B cell (primary cell): ENCODE results near the gene FMN1. TPM values are rescaled to one million over a fixed set of nuclear protein-coding genes. Genes with fewer than 3 reads are reported as not detected.

ENCODE experiments used
- ATAC-seq: fragments of 200-7000 bp; cut with Tn5 transposase; one replicate; pipeline ENCODE4 v1.10.0; 2021; ENCODE audit warnings: low read depth, mild to moderate bottlenecking, moderate number of reproducible peaks, moderate library complexity
- CTCF ChIA-PET: fragments of 350-600 bp; sonication (Branson Sonifier 250); formaldehyde crosslinking; loops from one replicate; lab custom pipeline; 2021; ENCODE audit warnings: antibody characterized with exemption, inconsistent platforms; lab: Charles Lee
- POLR2A ChIA-PET: fragments of 350-600 bp; sonication (Branson Sonifier 250); formaldehyde crosslinking; loops from one replicate; lab custom pipeline; 2021; ENCODE audit warnings: antibody characterized with exemption; lab: Charles Lee
- DNase-seq: peaks from one replicate; pipeline ENCODE4 v3.0.0; 2013
- H2AFZ ChIP-seq: 2 replicates; pipeline ENCODE4 v1.6.1; 2012; ENCODE audit warnings: mild to moderate bottlenecking, low read depth, low read length; ENCODE audit not compliant: insufficient read depth, poor library complexity, severe bottlenecking
- H3K27ac ChIP-seq, 2 donors: 1 replicate in 1 of 2; 2 replicates in 1 of 2; pipeline ENCODE4 v1.5.1; 2012 to 2013; ENCODE audit warnings: low read length in 2 of 2, mild to moderate bottlenecking in 2 of 2, moderate library complexity in 1 of 2
- H3K27me3 ChIP-seq, 4 experiments: fragments of 200-600 bp in 1 of 4; sonication (generic) in 1 of 4; replicated peaks in 1 of 4; 1 replicate in 2 of 4; 2 replicates in 2 of 4; pipeline versions ENCODE4 v1.6.1 to v1.7.0; 2013 to 2016; ENCODE audit warnings: low read length in 3 of 4, mild to moderate bottlenecking in 2 of 4, mixed read lengths in 1 of 4, moderate library complexity in 1 of 4; ENCODE audit not compliant: insufficient read depth in 4 of 4, control insufficient read depth in 3 of 4; ENCODE audit errors: control extremely low read depth in 1 of 4
- H3K36me3 ChIP-seq, 2 experiments: replicated peaks in 1 of 2; 1 replicate in 1 of 2; 2 replicates in 1 of 2; pipeline versions ENCODE4 v1.6.1 to v1.7.1; 2013; ENCODE audit warnings: low read length in 1 of 2; ENCODE audit not compliant: insufficient read depth in 2 of 2, control insufficient read depth in 1 of 2; ENCODE audit errors: control extremely low read depth in 1 of 2, extremely low read depth in 1 of 2
- H3K4me1 ChIP-seq, 2 donors: fragments of 200-600 bp in 1 of 2; sonication (generic) in 1 of 2; 1 replicate in 1 of 2; 2 replicates in 1 of 2; pipeline versions ENCODE4 v1.5.1 to v1.6.1; 2013 to 2017; ENCODE audit warnings: low read length in 2 of 2; ENCODE audit not compliant: control insufficient read depth in 2 of 2, insufficient read depth in 2 of 2
- H3K4me2 ChIP-seq: replicated peaks from 2 replicates; pipeline ENCODE3; 2012; ENCODE audit warnings: mild to moderate bottlenecking, low read depth, low read length; ENCODE audit not compliant: poor library complexity, severe bottlenecking
- H3K4me3 ChIP-seq, 5 experiments: fragments of 200-600 bp in 1 of 5; sonication (generic) in 1 of 5; 1 replicate in 3 of 5; 2 replicates in 2 of 5; pipeline versions ENCODE4 v1.5.1 to v1.7.0; 2011 to 2016; ENCODE audit warnings: low read length in 4 of 5, mild to moderate bottlenecking in 4 of 5, low read depth in 2 of 5, control low read depth in 1 of 5, moderate library complexity in 1 of 5; ENCODE audit not compliant: insufficient read depth in 1 of 5; ENCODE audit errors: control extremely low read depth in 1 of 5, extremely low read depth in 1 of 5
- H3K79me2 ChIP-seq: fragments of 200-600 bp; sonication (generic); one replicate; pipeline ENCODE4 v1.6.0; 2016; ENCODE audit warnings: low read length; ENCODE audit not compliant: control insufficient read depth, insufficient read depth
- H3K9ac ChIP-seq: fragments of 200-600 bp; sonication (generic); 2 replicates; pipeline ENCODE4 v1.6.1; 2017; ENCODE audit warnings: mild to moderate bottlenecking, low read length, moderate library complexity
- H3K9me3 ChIP-seq, 3 donors: one replicate each; pipeline versions ENCODE4 v1.6.1 to v1.7.1; 2013; ENCODE audit warnings: low read length in 2 of 3; ENCODE audit not compliant: control insufficient read depth in 2 of 3, insufficient read depth in 1 of 3; ENCODE audit errors: control extremely low read depth in 1 of 3
- H4K20me1 ChIP-seq: 2 replicates; pipeline ENCODE4 v1.6.0; 2012; ENCODE audit warnings: mild to moderate bottlenecking, low read length; ENCODE audit not compliant: insufficient read depth, control insufficient read depth, poor library complexity, severe bottlenecking
- H3K27ac Mint-ChIP-seq: one replicate; pipeline ENCODE4 v1.8.0; 2021; ENCODE audit warnings: mixed read lengths
- H3K27me3 Mint-ChIP-seq: one replicate; pipeline ENCODE4 v1.8.0; 2021; ENCODE audit warnings: mixed read lengths
- H3K4me1 Mint-ChIP-seq: one replicate; pipeline ENCODE4 v1.8.0; 2021; ENCODE audit warnings: mixed read lengths
- H3K4me3 Mint-ChIP-seq: one replicate; pipeline ENCODE4 v1.8.0; 2021; ENCODE audit warnings: mixed read lengths
- H3K9me3 Mint-ChIP-seq: one replicate; pipeline ENCODE4 v1.8.0; 2022; ENCODE audit warnings: mixed read lengths; ENCODE audit not compliant: insufficient read depth
- EZH2 ChIP-seq: IDR thresholded peaks from 2 replicates; pipeline ENCODE4 v1.6.1; 2012; ENCODE audit warnings: borderline replicate concordance, low read depth, mild to moderate bottlenecking, moderate library complexity, low read length; ENCODE audit not compliant: insufficient read depth, poor library complexity, severe bottlenecking
- WGBS: methylation state at CpG from one replicate; pipeline ENCODE4 v1.1.5; 2013; ENCODE audit warnings: missing lambda C conversion rate; ENCODE audit not compliant: insufficient coverage; 5-methylcytosine and 5-hydroxymethylcytosine counted together
- intact Hi-C: fragments of 100-400 bp; cut with micrococcal nuclease; formaldehyde crosslinking; loops from one replicate; pipeline ENCODE4 v1.10.0; 2022
- polyA plus RNA-seq: library from polyadenylated mRNA; depleted of rRNA; stranded (reverse); fragments of >200 nt; gene quantifications from 2 replicates; pipeline ENCODE4 v1.2.3, GENCODE V29; 2012
- total RNA-seq, 2 donors: library from RNA; stranded (reverse); fragments of 120-200 nt in 1 of 2; gene quantifications; 1 replicate in 1 of 2; 2 replicates in 1 of 2; pipeline versions ENCODE4 v1.2.3 to v1.2.4, GENCODE V29; 2013 to 2022
- TF ChIP-seq, protein P1 (sequence below): fragments of 200-600 bp; IDR thresholded peaks from one replicate; pipeline ENCODE4 v1.8.0; 2022; ENCODE audit warnings: antibody characterized with exemption, mild to moderate bottlenecking

The FMN1 gene
- total and polyA plus RNA-seq, 2 donors (not counting 1 experiment from before 2014, with no cell fraction given) = 0.21 to 0.96 TPM

GRCh38 chr15:32864841-32865240 lies 329.7 kb downstream of the FMN1 start:
- Mint-ChIP-seq H3K27ac (no peak overlapping the region), H3K4me3 (no peak overlapping the region), H3K9me3 (no peaks in the 10 kb centered on the region), H3K27me3 (no peaks in the 10 kb centered on the region), H3K4me1 (peaks cover 25% of the 10 kb centered on the region)
- H3K9ac ChIP-seq = no peak overlapping the region
- no peaks in the 10 kb centered on the region for H3K27me3 ChIP-seq
- ChIA-PET CTCF (interaction anchor here (1.1 kb wide), 1 partner anchor 21 kb away, joined by 3 read pairs; no protein-coding TSS in a partner anchor), POLR2A (no interaction called here)
- no peaks in the 10 kb centered on the region for H3K9me3 ChIP-seq
- H2AFZ ChIP-seq = no peak overlapping the region
- no peak overlapping the region for H3K4me2 ChIP-seq
- H3K79me2 ChIP-seq = no peaks in the 10 kb centered on the region
- H4K20me1 ChIP-seq = no peaks in the 10 kb centered on the region
- no peak overlapping the region for H3K27ac ChIP-seq
- WGBS = 100% methylated on average over 1 of the region's 3 CpGs
- H3K4me3 ChIP-seq = no peak overlapping the region
- no peaks in the 10 kb centered on the region for H3K36me3 ChIP-seq
- TF ChIP-seq, protein P1, sequence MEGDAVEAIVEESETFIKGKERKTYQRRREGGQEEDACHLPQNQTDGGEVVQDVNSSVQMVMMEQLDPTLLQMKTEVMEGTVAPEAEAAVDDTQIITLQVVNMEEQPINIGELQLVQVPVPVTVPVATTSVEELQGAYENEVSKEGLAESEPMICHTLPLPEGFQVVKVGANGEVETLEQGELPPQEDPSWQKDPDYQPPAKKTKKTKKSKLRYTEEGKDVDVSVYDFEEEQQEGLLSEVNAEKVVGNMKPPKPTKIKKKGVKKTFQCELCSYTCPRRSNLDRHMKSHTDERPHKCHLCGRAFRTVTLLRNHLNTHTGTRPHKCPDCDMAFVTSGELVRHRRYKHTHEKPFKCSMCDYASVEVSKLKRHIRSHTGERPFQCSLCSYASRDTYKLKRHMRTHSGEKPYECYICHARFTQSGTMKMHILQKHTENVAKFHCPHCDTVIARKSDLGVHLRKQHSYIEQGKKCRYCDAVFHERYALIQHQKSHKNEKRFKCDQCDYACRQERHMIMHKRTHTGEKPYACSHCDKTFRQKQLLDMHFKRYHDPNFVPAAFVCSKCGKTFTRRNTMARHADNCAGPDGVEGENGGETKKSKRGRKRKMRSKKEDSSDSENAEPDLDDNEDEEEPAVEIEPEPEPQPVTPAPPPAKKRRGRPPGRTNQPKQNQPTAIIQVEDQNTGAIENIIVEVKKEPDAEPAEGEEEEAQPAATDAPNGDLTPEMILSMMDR = no peak
- TF ChIP-seq EZH2 = no peak
- no peak for ATAC-seq
- intact Hi-C loops = no loop called here
- DNase-seq = no peak
- peaks cover 6 to 9% of the 10 kb centered on the region in 2 donors for H3K4me1 ChIP-seq

DNA sequence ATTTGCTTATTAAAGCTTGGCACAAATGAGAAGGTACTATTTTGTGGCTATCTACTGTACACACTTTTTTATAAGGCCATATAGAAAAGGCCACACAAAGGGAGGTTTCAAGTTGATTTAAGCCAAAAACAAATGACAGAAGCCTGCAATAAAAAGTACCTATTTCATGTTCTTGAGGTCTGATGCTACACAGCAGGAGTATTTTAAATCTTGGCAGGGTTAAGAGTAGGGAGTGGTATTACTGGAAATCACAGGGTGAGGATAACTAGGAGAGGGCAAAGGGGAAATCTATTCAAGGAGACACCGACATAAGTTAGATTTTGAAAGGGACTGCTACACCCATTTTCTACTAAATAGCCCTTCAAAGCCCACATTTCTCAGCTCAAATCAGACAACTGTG lies 330.5 kb downstream of the FMN1 start:
- Mint-ChIP-seq H3K4me3 (no peak overlapping the region), H3K27ac (no peak overlapping the region), H3K4me1 (peaks cover 20% of the 10 kb centered on the region), H3K27me3 (no peaks in the 10 kb centered on the region), H3K9me3 (no peaks in the 10 kb centered on the region)
- H3K36me3 ChIP-seq = no peaks in the 10 kb centered on the region
- no peak overlapping the region for H3K27ac ChIP-seq
- H3K4me2 ChIP-seq = no peak overlapping the region
- ATAC-seq (no peak), DNase-seq (no peak)
- no peaks in the 10 kb centered on the region for H3K27me3 ChIP-seq
- no peaks in the 10 kb centered on the region for H3K9me3 ChIP-seq
- H3K79me2 ChIP-seq = no peaks in the 10 kb centered on the region
- peaks cover 6 to 9% of the 10 kb centered on the region in 2 donors for H3K4me1 ChIP-seq
- H3K9ac ChIP-seq = no peak overlapping the region
- no peak overlapping the region for H3K4me3 ChIP-seq
- no peaks in the 10 kb centered on the region for H4K20me1 ChIP-seq
- TF ChIP-seq, protein P1 = no peak
- no peak for TF ChIP-seq EZH2
- intact Hi-C loops = no loop called here
- ChIA-PET CTCF (interaction anchor here (1.2 kb wide), 1 partner anchor 21 kb away, joined by 5 read pairs; no protein-coding TSS in a partner anchor), POLR2A (no interaction called here)
- H2AFZ ChIP-seq = no peak overlapping the region
- no CpG with 5 or more reads among the region's 1 CpG for WGBS
